ENCODE data around the gene MRPL19.
A peak's percentile ranks its signal among the peaks of the same experiment; 100 is the strongest.

MRPL19 gene

GRCh38 chr2:75703589-75704287 is 57.2 kb downstream of the MRPL19 start:
- Histone ChIP-seq H3K27ac (no peak overlapping the region), H3K36me3 (peaks cover 58 to 65% (median 60%) of the 10 kb centered on the region in 3 donors), H3K9me3 (no peaks in the 10 kb centered on the region), H3K4me3 (no peak overlapping the region), H3K27me3 (no peaks in the 10 kb centered on the region), H3K4me1 (peaks cover 0 to 10% (median 0%) of the 10 kb centered on the region in 4 donors)
- intact Hi-C loops (cut with DNase I; ENCODE audit: low total_unique reads): no loop called here
- TF ChIP-seq CTCF (IDR thresholded peaks at IDR 0.05): no peak
- no peak for DNase-seq

GRCh38 chr2:75705921-75706320 is 59.3 kb downstream of the MRPL19 start:
- Histone ChIP-seq H3K4me1 (peaks cover 0 to 24% (median 5%) of the 10 kb centered on the region in 4 donors), H3K27ac (no peak overlapping the region), H3K4me3 (no peak overlapping the region), H3K9me3 (no peaks in the 10 kb centered on the region), H3K27me3 (no peaks in the 10 kb centered on the region), H3K36me3 (peaks cover 37 to 47% (median 42%) of the 10 kb centered on the region in 3 donors)
- no peak for DNase-seq
- intact Hi-C loops (cut with DNase I; ENCODE audit: low total_unique reads): no loop called here
- no peak for TF ChIP-seq CTCF (IDR thresholded peaks at IDR 0.05)

GRCh38 chr2:75707901-75708300 is 61.3 kb downstream of the MRPL19 start:
- Histone ChIP-seq H3K36me3 (peaks cover 21 to 28% (median 23%) of the 10 kb centered on the region in 3 donors), H3K27ac (no peak overlapping the region), H3K27me3 (no peaks in the 10 kb centered on the region), H3K9me3 (no peaks in the 10 kb centered on the region), H3K4me1 (peaks cover 0 to 31% (median 8%) of the 10 kb centered on the region in 4 donors), H3K4me3 (no peak overlapping the region)
- no peak for DNase-seq
- intact Hi-C loops (cut with DNase I; ENCODE audit: low total_unique reads): no loop called here
- no peak for TF ChIP-seq CTCF (IDR thresholded peaks at IDR 0.05)

GRCh38 chr2:75709297-75709696 is 62.7 kb downstream of the MRPL19 start:
- H3K4me3 ChIP-seq: peak overlapping the region; percentile 61 to 68
- TF ChIP-seq CTCF (IDR thresholded peaks at IDR 0.05): no peak
- H3K36me3 ChIP-seq: peaks cover 10 to 14% (median 13%) of the 10 kb centered on the region in 3 donors
- no peaks in the 10 kb centered on the region for H3K9me3 ChIP-seq
- peaks cover 0 to 31% (median 8%) of the 10 kb centered on the region in 4 donors for H3K4me1 ChIP-seq
- no peaks in the 10 kb centered on the region for H3K27me3 ChIP-seq
- intact Hi-C loops (cut with DNase I; ENCODE audit: low total_unique reads): no loop called here
- DNase-seq: no peak
- H3K27ac ChIP-seq: no peak overlapping the region

GRCh38 chr2:75710220-75710576 is 63.6 kb downstream of the MRPL19 start:
- peak overlapping the region; percentile 61 to 68 for H3K4me3 ChIP-seq
- DNase-seq: no peak
- no peaks in the 10 kb centered on the region for H3K27me3 ChIP-seq
- H3K27ac ChIP-seq: peak overlapping the region; percentile 83 to 89
- H3K9me3 ChIP-seq: no peaks in the 10 kb centered on the region
- H3K36me3 ChIP-seq: peaks cover under 1 to 5% (median 5%) of the 10 kb centered on the region in 3 donors
- intact Hi-C loops (cut with DNase I; ENCODE audit: low total_unique reads): loop anchor here (10.0 kb wide), 1 partner anchor 65 kb away; the partner anchor contains the start of gene MRPL19
- no peak for TF ChIP-seq CTCF (IDR thresholded peaks at IDR 0.05)
- peaks cover 0 to 31% (median 8%) of the 10 kb centered on the region in 4 donors for H3K4me1 ChIP-seq
